Activated CD8-positive, alpha-beta T cell treated with anti-CD3 and anti-CD28 coated beads, Interleukin-2, amount 10 ng/mL, durations not matched to agents 7 days and 5 days (primary cell): Measurements from ENCODE around the gene NRF1. TPM values are rescaled to one million over a fixed set of nuclear protein-coding genes. Genes with fewer than 3 reads are reported as not detected.
A peak's percentile ranks its signal among the peaks of the same experiment; 100 is the strongest.

Experiments used
- ATAC-seq: fragments of 150-1000 bp; cut with Tn5 transposase; one replicate; pipeline ENCODE4 v1.10.0; 2021; ENCODE audit warnings: moderate library complexity
- CTCF ChIA-PET: fragments of 350-600 bp; sonication (Branson Sonifier 250); formaldehyde crosslinking; loops from one replicate; lab custom pipeline; 2021; ENCODE audit warnings: antibody characterized with exemption; lab: Charles Lee
- POLR2A ChIA-PET: fragments of 350-600 bp; sonication (Branson Sonifier 250); formaldehyde crosslinking; loops from one replicate; lab custom pipeline; 2021; ENCODE audit warnings: antibody characterized with exemption; lab: Charles Lee
- DNase-seq: peaks from one replicate; pipeline ENCODE4 v3.0.0-alpha.2; 2020
- H3K27ac Mint-ChIP-seq: one replicate; pipeline ENCODE4 v1.8.0; 2021; ENCODE audit warnings: mild to moderate bottlenecking, mixed read lengths
- H3K27me3 Mint-ChIP-seq: one replicate; pipeline ENCODE4 v1.8.0; 2021; ENCODE audit warnings: low read depth, mixed read lengths
- H3K36me3 Mint-ChIP-seq: one replicate; pipeline ENCODE4 v1.8.0; 2021; ENCODE audit warnings: low read depth, mixed read lengths
- H3K4me1 Mint-ChIP-seq: one replicate; pipeline ENCODE4 v1.8.0; 2021; ENCODE audit warnings: low read depth, mixed read lengths
- H3K4me3 Mint-ChIP-seq: one replicate; pipeline ENCODE4 v1.8.0; 2021; ENCODE audit warnings: mild to moderate bottlenecking, mixed read lengths
- H3K9me3 Mint-ChIP-seq: one replicate; pipeline ENCODE4 v1.8.0; 2022; ENCODE audit warnings: mixed read lengths; ENCODE audit not compliant: insufficient read depth
- microRNA-seq: library from miRNA; unstranded; fragments of <30 nt; microRNA quantifications from one replicate; pipeline ENCODE4 v1.2.0, GENCODE V29; 2022
- total RNA-seq, 2 experiments: library from RNA; stranded (reverse); gene quantifications; one replicate each; pipeline ENCODE4 v1.2.3, GENCODE V29; 2021

Gene NRF1
- total RNA-seq, 2 experiments from 2014 or later, result 28.1 to 30.0 TPM

- H3K4me3 Mint-ChIP-seq, result no peak overlapping the region
- ChIA-PET CTCF (interaction anchor here (1.2 kb wide), 1 partner anchor 24 kb away, joined by 3 read pairs; no protein-coding TSS in a partner anchor), POLR2A (no interaction called here)
- no peaks in the 10 kb centered on the region for H3K4me1 Mint-ChIP-seq
- no peak for DNase-seq
- no peak overlapping the region for H3K27ac Mint-ChIP-seq
- H3K9me3 Mint-ChIP-seq, result no peaks in the 10 kb centered on the region
- no peaks in the 10 kb centered on the region for H3K36me3 Mint-ChIP-seq
- no peaks in the 10 kb centered on the region for H3K27me3 Mint-ChIP-seq
- no peak for ATAC-seq
These were observed 193.6 kb downstream of the NRF1 start for GRCh38 chr7:129804890-129805719.

Small RNA genes within 50 kb of the gene (microRNA-seq; reads per million reads assigned to microRNA genes)
- gene MIR182 (35.6 reads per million, percentile 45 among the genes with 10 or more reads in this experiment), gene MIR183 (8.0 reads per million, percentile 17 among the genes with 10 or more reads in this experiment), gene MIR96 (not detected)

Other genes starting within 250 kb of the NRF1 start
- gene STRIP2, start 177.3 kb upstream of the NRF1 start, total RNA-seq, result 1 to 10 TPM; 6.6 to 7.1 TPM
- 1 to 10 TPM; 1.3 to 1.6 TPM for gene SMKR1, start 109.2 kb upstream of the NRF1 start, total RNA-seq